ENCODE measurements around the gene PTPN6.

PTPN6 gene

GRCh38 chr12:7009512-7009911 lies 58.4 kb downstream of the PTPN6 start:
- no peak for DNase-seq (ENCODE audit: low spot score)

Measured in AG20443 (cell line).